Measurements from ENCODE around the gene ADGRL4. TPM values are rescaled to one million over a fixed set of nuclear protein-coding genes. Genes with fewer than 3 reads are reported as not detected.
"Not testable (repeated sequence)": the region's sequence is repeated elsewhere in the genome, so short reads cannot be mapped to it uniquely, and the experiment has no call there.

ADGRL4 gene
- total and polyA plus RNA-seq, 2 donors (not counting 3 experiments of a cell fraction or from before 2014, with no cell fraction given): 140 to 143 TPM

DNA sequence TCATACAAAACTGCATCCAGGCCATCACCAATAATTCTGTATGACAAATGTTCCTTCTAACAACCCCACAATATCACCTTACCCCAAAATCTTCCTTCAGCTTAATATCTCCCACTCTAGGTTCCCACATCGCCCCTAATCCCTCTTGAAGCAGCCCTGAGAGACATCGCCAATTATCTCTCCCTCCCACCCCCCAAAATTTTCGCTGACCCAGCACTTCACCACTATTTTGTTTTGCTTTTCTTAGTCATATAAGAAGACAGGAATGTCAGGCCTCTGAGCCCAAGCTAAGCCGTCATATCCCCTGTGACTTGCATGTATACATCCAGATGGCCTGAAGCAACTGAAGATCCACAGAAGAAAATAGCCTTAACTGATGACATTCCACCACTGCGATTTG, 126.3 kb downstream of the ADGRL4 start:
- dilution Hi-C loops (cut with MboI; ENCODE audit: extremely low pct_ligation_motif_present, low sequenced_read_pairs): no loop called here
- H3K9me3 ChIP-seq (replicated peaks; ENCODE audit: control insufficient read depth, insufficient read depth, low read length): no peaks in the 10 kb centered on the region

GRCh38 chr1:78875986-78876385, 130.5 kb downstream of the ADGRL4 start:
- H3K9ac ChIP-seq (replicated peaks; ENCODE audit: extremely low read depth, insufficient read depth, low read length); FAIRE-seq; POLR2A ChIA-PET; H3K27ac ChIP-seq (ENCODE audit: insufficient read depth, low read depth, low read length); H4K20me1 ChIP-seq (replicated peaks; ENCODE audit: control insufficient read depth, extremely low read depth, insufficient read depth, low read length); dilution Hi-C loops (cut with MboI; ENCODE audit: extremely low pct_ligation_motif_present, low sequenced_read_pairs); H3K36me3 ChIP-seq (ENCODE audit: control insufficient read depth in 2 of 2, extremely low read depth in 1 of 2, insufficient read depth in 2 of 2, low read length in 2 of 2); H3K4me1 ChIP-seq (ENCODE audit: control insufficient read depth, extremely low read depth, insufficient read depth, low read length); intact Hi-C loops (cut with micrococcal nuclease); H3K4me2 ChIP-seq (ENCODE audit: insufficient read depth, low read length); BruUV-seq (replicated peaks); CTCF ChIA-PET; DNase-seq (ENCODE audit: low read depth, low spot score); H3K79me2 ChIP-seq (ENCODE audit: control insufficient read depth, insufficient read depth, low read length); H3K9me3 ChIP-seq (replicated peaks; ENCODE audit: control insufficient read depth, insufficient read depth, low read length); H3K9me1 ChIP-seq (replicated peaks; ENCODE audit: control insufficient read depth, extremely low read depth, insufficient read depth, low read length); H3K4me3 ChIP-seq (replicated peaks in 1 of 3; ENCODE audit: insufficient read depth in 1 of 3, low read depth in 1 of 3, low read length in 3 of 3); H3K27me3 ChIP-seq (ENCODE audit: control insufficient read depth in 2 of 2, insufficient read depth in 2 of 2, low read length in 2 of 2); H2AFZ ChIP-seq (ENCODE audit: low read depth, low read length): not testable (repeated sequence)

More for the DNA sequence above, 126.3 kb downstream of the ADGRL4 start:
- ChIA-PET CTCF (no interaction called here), POLR2A (no interaction called here)
- no peak overlapping the region for H3K4me3 ChIP-seq (replicated peaks in 1 of 3; ENCODE audit: insufficient read depth in 1 of 3, low read depth in 1 of 3, low read length in 3 of 3)
- no peaks in the 10 kb centered on the region for H4K20me1 ChIP-seq (replicated peaks; ENCODE audit: control insufficient read depth, extremely low read depth, insufficient read depth, low read length)
- FAIRE-seq (no peak), DNase-seq (ENCODE audit: low read depth, low spot score) (no peak)
- no peaks in the 10 kb centered on the region for H3K36me3 ChIP-seq (ENCODE audit: control insufficient read depth in 2 of 2, extremely low read depth in 1 of 2, insufficient read depth in 2 of 2, low read length in 2 of 2)
- no peak overlapping the region for H3K9ac ChIP-seq (replicated peaks; ENCODE audit: extremely low read depth, insufficient read depth, low read length)
- no peak overlapping the region for H2AFZ ChIP-seq (ENCODE audit: low read depth, low read length)
- H3K4me1 ChIP-seq (ENCODE audit: control insufficient read depth, extremely low read depth, insufficient read depth, low read length): no peaks in the 10 kb centered on the region
- no peak overlapping the region for H3K4me2 ChIP-seq (ENCODE audit: insufficient read depth, low read length)
- no peaks in the 10 kb centered on the region for H3K27me3 ChIP-seq (ENCODE audit: control insufficient read depth in 2 of 2, insufficient read depth in 2 of 2, low read length in 2 of 2)
- no peaks in the 10 kb centered on the region for H3K79me2 ChIP-seq (ENCODE audit: control insufficient read depth, insufficient read depth, low read length)
- BruUV-seq (replicated peaks): no TSS peak
- H3K27ac ChIP-seq (ENCODE audit: insufficient read depth, low read depth, low read length): no peak overlapping the region
- TF ChIP-seq, protein P1, sequence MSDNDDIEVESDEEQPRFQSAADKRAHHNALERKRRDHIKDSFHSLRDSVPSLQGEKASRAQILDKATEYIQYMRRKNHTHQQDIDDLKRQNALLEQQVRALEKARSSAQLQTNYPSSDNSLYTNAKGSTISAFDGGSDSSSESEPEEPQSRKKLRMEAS (IDR thresholded peaks at IDR 0.05; ENCODE audit: insufficient read depth, insufficient read length): no peak
- TF ChIP-seq, protein P2, sequence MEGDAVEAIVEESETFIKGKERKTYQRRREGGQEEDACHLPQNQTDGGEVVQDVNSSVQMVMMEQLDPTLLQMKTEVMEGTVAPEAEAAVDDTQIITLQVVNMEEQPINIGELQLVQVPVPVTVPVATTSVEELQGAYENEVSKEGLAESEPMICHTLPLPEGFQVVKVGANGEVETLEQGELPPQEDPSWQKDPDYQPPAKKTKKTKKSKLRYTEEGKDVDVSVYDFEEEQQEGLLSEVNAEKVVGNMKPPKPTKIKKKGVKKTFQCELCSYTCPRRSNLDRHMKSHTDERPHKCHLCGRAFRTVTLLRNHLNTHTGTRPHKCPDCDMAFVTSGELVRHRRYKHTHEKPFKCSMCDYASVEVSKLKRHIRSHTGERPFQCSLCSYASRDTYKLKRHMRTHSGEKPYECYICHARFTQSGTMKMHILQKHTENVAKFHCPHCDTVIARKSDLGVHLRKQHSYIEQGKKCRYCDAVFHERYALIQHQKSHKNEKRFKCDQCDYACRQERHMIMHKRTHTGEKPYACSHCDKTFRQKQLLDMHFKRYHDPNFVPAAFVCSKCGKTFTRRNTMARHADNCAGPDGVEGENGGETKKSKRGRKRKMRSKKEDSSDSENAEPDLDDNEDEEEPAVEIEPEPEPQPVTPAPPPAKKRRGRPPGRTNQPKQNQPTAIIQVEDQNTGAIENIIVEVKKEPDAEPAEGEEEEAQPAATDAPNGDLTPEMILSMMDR (IDR thresholded peaks at IDR 0.05; ENCODE audit: extremely low read depth in 1 of 2, insufficient read depth in 1 of 2, low read depth in 1 of 2, low read length in 2 of 2): no peak
- TF ChIP-seq POLR2AphosphoS5 (IDR thresholded peaks at IDR 0.05; ENCODE audit: insufficient read depth, low read depth, low read length) (no peak), POLR2A (IDR thresholded peaks at IDR 0.05; ENCODE audit: low read depth, low read length) (no peak)
- H3K9me1 ChIP-seq (replicated peaks; ENCODE audit: control insufficient read depth, extremely low read depth, insufficient read depth, low read length): no peaks in the 10 kb centered on the region
- intact Hi-C loops (cut with micrococcal nuclease): no loop called here
